HCT116 (cell line): ENCODE results near the gene ERBB4.

Experiments used
- CBX3 ChIP-seq: IDR thresholded peaks from 2 replicates; pipeline ENCODE4 v1.6.1; 2012; ENCODE audit warnings: low read depth
- CEBPB ChIP-seq: IDR thresholded peaks from 2 replicates; pipeline ENCODE4 v1.6.1; 2012; ENCODE audit warnings: low read depth
- POLR2A ChIP-seq: IDR thresholded peaks from 2 replicates; pipeline ENCODE4 v1.7.0; 2011; ENCODE audit warnings: borderline replicate concordance; ENCODE audit not compliant: insufficient read depth, insufficient read length; ENCODE audit errors: extremely low read depth
- SRF ChIP-seq: IDR thresholded peaks from 2 replicates; pipeline ENCODE4 v1.6.1; 2012; ENCODE audit warnings: low read depth
- TF ChIP-seq, protein P1 (sequence below): IDR thresholded peaks from 2 replicates; pipeline ENCODE4 v1.6.1; 2012
- TF ChIP-seq, protein P2 (sequence below): IDR thresholded peaks from 2 replicates; pipeline ENCODE4 v1.6.1; 2012; ENCODE audit warnings: low read depth
- TF ChIP-seq, protein P3 (sequence below), 3 experiments: fragments of 200-600 bp in 1 of 3; sonication (generic) in 1 of 3; IDR thresholded peaks in 2 of 3; conservative IDR thresholded peaks in 1 of 3; 2 replicates each; pipeline ENCODE4 v1.5.1; 2012 to 2017; ENCODE audit warnings: low read depth in 2 of 3, low read length in 2 of 3, antibody characterized with exemption in 1 of 3, borderline replicate concordance in 1 of 3, control low read depth in 1 of 3, mild to moderate bottlenecking in 1 of 3, mixed read lengths in 1 of 3, mixed run types in 1 of 3, moderate library complexity in 1 of 3; ENCODE audit not compliant: insufficient read depth in 1 of 3

DNA sequence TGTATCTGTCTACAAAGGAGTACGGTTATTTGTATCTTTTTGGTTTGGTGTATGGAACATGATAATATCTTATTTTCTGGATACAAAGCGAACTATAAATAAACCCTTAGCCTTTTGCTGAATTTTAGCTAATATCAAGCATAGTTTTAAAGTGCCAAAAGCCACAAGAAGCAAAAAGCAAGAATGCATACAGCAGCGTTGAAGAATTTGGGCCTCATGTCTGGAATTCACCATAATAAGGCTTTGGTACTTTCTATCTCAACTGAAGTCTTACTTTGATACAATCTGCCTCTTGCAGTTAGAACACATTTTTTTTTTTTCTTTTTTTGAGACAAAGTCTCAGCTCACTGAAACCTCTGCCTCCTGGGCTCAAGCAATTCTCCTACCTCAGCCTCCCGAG is 151.5 kb downstream of the ERBB4 start:
- TF ChIP-seq, protein P1, sequence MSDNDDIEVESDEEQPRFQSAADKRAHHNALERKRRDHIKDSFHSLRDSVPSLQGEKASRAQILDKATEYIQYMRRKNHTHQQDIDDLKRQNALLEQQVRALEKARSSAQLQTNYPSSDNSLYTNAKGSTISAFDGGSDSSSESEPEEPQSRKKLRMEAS, result no peak
- TF ChIP-seq, protein P2, sequence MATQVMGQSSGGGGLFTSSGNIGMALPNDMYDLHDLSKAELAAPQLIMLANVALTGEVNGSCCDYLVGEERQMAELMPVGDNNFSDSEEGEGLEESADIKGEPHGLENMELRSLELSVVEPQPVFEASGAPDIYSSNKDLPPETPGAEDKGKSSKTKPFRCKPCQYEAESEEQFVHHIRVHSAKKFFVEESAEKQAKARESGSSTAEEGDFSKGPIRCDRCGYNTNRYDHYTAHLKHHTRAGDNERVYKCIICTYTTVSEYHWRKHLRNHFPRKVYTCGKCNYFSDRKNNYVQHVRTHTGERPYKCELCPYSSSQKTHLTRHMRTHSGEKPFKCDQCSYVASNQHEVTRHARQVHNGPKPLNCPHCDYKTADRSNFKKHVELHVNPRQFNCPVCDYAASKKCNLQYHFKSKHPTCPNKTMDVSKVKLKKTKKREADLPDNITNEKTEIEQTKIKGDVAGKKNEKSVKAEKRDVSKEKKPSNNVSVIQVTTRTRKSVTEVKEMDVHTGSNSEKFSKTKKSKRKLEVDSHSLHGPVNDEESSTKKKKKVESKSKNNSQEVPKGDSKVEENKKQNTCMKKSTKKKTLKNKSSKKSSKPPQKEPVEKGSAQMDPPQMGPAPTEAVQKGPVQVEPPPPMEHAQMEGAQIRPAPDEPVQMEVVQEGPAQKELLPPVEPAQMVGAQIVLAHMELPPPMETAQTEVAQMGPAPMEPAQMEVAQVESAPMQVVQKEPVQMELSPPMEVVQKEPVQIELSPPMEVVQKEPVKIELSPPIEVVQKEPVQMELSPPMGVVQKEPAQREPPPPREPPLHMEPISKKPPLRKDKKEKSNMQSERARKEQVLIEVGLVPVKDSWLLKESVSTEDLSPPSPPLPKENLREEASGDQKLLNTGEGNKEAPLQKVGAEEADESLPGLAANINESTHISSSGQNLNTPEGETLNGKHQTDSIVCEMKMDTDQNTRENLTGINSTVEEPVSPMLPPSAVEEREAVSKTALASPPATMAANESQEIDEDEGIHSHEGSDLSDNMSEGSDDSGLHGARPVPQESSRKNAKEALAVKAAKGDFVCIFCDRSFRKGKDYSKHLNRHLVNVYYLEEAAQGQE, result no peak
- TF ChIP-seq, protein P3, sequence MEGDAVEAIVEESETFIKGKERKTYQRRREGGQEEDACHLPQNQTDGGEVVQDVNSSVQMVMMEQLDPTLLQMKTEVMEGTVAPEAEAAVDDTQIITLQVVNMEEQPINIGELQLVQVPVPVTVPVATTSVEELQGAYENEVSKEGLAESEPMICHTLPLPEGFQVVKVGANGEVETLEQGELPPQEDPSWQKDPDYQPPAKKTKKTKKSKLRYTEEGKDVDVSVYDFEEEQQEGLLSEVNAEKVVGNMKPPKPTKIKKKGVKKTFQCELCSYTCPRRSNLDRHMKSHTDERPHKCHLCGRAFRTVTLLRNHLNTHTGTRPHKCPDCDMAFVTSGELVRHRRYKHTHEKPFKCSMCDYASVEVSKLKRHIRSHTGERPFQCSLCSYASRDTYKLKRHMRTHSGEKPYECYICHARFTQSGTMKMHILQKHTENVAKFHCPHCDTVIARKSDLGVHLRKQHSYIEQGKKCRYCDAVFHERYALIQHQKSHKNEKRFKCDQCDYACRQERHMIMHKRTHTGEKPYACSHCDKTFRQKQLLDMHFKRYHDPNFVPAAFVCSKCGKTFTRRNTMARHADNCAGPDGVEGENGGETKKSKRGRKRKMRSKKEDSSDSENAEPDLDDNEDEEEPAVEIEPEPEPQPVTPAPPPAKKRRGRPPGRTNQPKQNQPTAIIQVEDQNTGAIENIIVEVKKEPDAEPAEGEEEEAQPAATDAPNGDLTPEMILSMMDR (IDR thresholded peaks at IDR 0.05 in 2 of 3, conservative IDR thresholded peaks at IDR 0.05 in 1 of 3; ENCODE audit: borderline replicate concordance in 1 of 3, insufficient read depth in 1 of 3, low read depth in 2 of 3, low read length in 2 of 3), result no peak
- TF ChIP-seq POLR2A (no peak), CBX3 (no peak), CEBPB (no peak), SRF (no peak)
